HEK293 (cell line): ENCODE results near the gene EPHA6.

Source experiments
- BCL11A ChIP-seq: fragments of 450-650 bp; formaldehyde crosslinking; IDR thresholded peaks from 2 replicates; pipeline ENCODE4 v1.5.1; 2016; ENCODE audit warnings: low read depth, missing biosample characterization, missing genetic modification characterization
- CTCF ChIP-seq: fragments of 450-650 bp; formaldehyde crosslinking; IDR thresholded peaks from 2 replicates; pipeline ENCODE4 v1.5.1; 2016; ENCODE audit warnings: missing biosample characterization, missing genetic modification characterization
- HOXC10 ChIP-seq: sonication (generic); formaldehyde crosslinking; IDR thresholded peaks from 2 replicates; pipeline ENCODE4 v1.8.1; 2023; ENCODE audit warnings: mild to moderate bottlenecking, missing genetic modification reagents
- PRDM10 ChIP-seq: fragments of 450-650 bp; formaldehyde crosslinking; IDR thresholded peaks from 2 replicates; pipeline ENCODE4 v1.5.1; 2016; ENCODE audit warnings: missing biosample characterization, missing genetic modification characterization
- WT1 ChIP-seq: fragments of 450-650 bp; formaldehyde crosslinking; IDR thresholded peaks from 2 replicates; pipeline ENCODE4 v1.5.1; 2016; ENCODE audit warnings: missing biosample characterization, missing genetic modification characterization
- ZBTB44 ChIP-seq: fragments of 450-650 bp; IDR thresholded peaks from 2 replicates; pipeline ENCODE4 v1.5.1; 2018; ENCODE audit warnings: missing biosample characterization, mild to moderate bottlenecking, missing genetic modification characterization
- ZBTB49 ChIP-seq: fragments of 450-650 bp; formaldehyde crosslinking; IDR thresholded peaks from 2 replicates; pipeline ENCODE4 v1.5.1; 2016; ENCODE audit warnings: missing biosample characterization, missing genetic modification characterization, low read depth
- ZNF169 ChIP-seq: fragments of 450-650 bp; formaldehyde crosslinking; IDR thresholded peaks from 2 replicates; pipeline ENCODE4 v1.5.1; 2016; ENCODE audit warnings: missing biosample characterization, missing genetic modification characterization
- ZNF280D ChIP-seq: fragments of 450-650 bp; formaldehyde crosslinking; IDR thresholded peaks from 2 replicates; pipeline ENCODE4 v1.5.1; 2016; ENCODE audit warnings: missing biosample characterization, missing genetic modification characterization
- ZNF292 ChIP-seq: fragments of 450-650 bp; formaldehyde crosslinking; IDR thresholded peaks from 2 replicates; pipeline ENCODE4 v1.5.1; 2016; ENCODE audit warnings: low read depth, missing biosample characterization, missing genetic modification characterization, borderline replicate concordance
- ZNF335 ChIP-seq: fragments of 450-650 bp; formaldehyde crosslinking; conservative IDR thresholded peaks from 2 replicates; pipeline ENCODE4 v1.5.1; 2016; ENCODE audit warnings: missing biosample characterization, missing genetic modification characterization
- ZNF404 ChIP-seq: fragments of 450-650 bp; formaldehyde crosslinking; IDR thresholded peaks from 2 replicates; pipeline ENCODE4 v1.5.1; 2017; ENCODE audit warnings: missing biosample characterization, missing genetic modification characterization
- ZNF707 ChIP-seq: fragments of 450-650 bp; formaldehyde crosslinking; IDR thresholded peaks from 2 replicates; pipeline ENCODE4 v1.5.1; 2016; ENCODE audit warnings: missing biosample characterization, missing genetic modification characterization
- ZNF791 ChIP-seq: fragments of 450-650 bp; formaldehyde crosslinking; IDR thresholded peaks from 2 replicates; pipeline ENCODE4 v1.5.1; 2016; ENCODE audit warnings: missing biosample characterization, missing genetic modification characterization

- TF ChIP-seq ZNF169 (tag by site-specific recombination), result no peak
- no peak for TF ChIP-seq ZNF707
- no peak for TF ChIP-seq PRDM10
- no peak for TF ChIP-seq WT1 (tag by site-specific recombination)
- no peak for TF ChIP-seq ZNF791
- no peak for TF ChIP-seq CTCF (tag by site-specific recombination)
- TF ChIP-seq ZNF335 (tag by site-specific recombination), result no peak
- no peak for TF ChIP-seq HOXC10 (CRISPR knock-in tag)
- no peak for TF ChIP-seq BCL11A (tag by site-specific recombination)
- no peak for TF ChIP-seq ZBTB49
- TF ChIP-seq ZNF292, result no peak
- no peak for TF ChIP-seq ZBTB44 (tag by site-specific recombination)
- TF ChIP-seq ZNF280D (tag by site-specific recombination), result no peak
- no peak for TF ChIP-seq ZNF404 (tag by site-specific recombination)
Observed at GRCh38 chr3:97043411-97043810, 229.0 kb downstream of the EPHA6 start.
